ENCODE results near the gene LYSMD4.

DNA sequence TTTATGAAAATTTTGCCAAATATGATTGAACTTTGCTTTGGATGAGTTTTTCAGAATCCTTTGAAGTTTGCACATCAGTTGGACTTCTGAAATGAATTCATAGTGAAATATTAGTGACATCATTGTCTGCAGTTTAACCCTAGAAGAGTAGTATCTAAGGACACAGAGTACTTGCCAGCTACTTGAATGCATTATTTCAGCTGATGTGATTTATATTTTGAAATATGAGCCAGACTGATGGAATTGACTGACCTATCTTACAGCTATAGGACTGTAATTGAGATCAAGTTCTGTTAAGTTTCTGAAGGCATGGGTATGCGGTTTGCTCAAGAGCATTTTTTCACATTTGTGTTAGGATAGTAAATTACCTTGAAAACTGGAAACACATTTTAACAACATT is 51.2 kb downstream of the LYSMD4 start:
- TF ChIP-seq, protein P1, sequence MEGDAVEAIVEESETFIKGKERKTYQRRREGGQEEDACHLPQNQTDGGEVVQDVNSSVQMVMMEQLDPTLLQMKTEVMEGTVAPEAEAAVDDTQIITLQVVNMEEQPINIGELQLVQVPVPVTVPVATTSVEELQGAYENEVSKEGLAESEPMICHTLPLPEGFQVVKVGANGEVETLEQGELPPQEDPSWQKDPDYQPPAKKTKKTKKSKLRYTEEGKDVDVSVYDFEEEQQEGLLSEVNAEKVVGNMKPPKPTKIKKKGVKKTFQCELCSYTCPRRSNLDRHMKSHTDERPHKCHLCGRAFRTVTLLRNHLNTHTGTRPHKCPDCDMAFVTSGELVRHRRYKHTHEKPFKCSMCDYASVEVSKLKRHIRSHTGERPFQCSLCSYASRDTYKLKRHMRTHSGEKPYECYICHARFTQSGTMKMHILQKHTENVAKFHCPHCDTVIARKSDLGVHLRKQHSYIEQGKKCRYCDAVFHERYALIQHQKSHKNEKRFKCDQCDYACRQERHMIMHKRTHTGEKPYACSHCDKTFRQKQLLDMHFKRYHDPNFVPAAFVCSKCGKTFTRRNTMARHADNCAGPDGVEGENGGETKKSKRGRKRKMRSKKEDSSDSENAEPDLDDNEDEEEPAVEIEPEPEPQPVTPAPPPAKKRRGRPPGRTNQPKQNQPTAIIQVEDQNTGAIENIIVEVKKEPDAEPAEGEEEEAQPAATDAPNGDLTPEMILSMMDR (IDR thresholded peaks at IDR 0.05): no peak
- TF ChIP-seq EZH2 (IDR thresholded peaks at IDR 0.05): no peak
- TF ChIP-seq EZH2phosphoT487 (IDR thresholded peaks at IDR 0.05): no peak
